ENCODE measurements around the gene AKAP6.
"Not testable (repeated sequence)": the region's sequence is repeated elsewhere in the genome, so short reads cannot be mapped to it uniquely, and the experiment has no call there.

AKAP6 gene

GRCh38 chr14:32332415-32333316, 3.6 kb downstream of the AKAP6 start:
- DNase-seq, result peak; percentile 58

- DNase-seq, result no peak
Measured at GRCh38 chr14:32336702-32337101, 7.6 kb downstream of the AKAP6 start.

- DNase-seq, result no peak
Measured at GRCh38 chr14:32337759-32338158, 8.7 kb downstream of the AKAP6 start.

- no peak for DNase-seq
Measured at GRCh38 chr14:32339188-32339587, 10.1 kb downstream of the AKAP6 start.

GRCh38 chr14:32341947-32342846, 13.1 kb downstream of the AKAP6 start:
- no peak for DNase-seq

- no peak for DNase-seq
Measured at GRCh38 chr14:32342847-32343194, 13.7 kb downstream of the AKAP6 start.

GRCh38 chr14:32343926-32344430, 14.9 kb downstream of the AKAP6 start:
- no peak for DNase-seq

GRCh38 chr14:32345311-32345791, 16.3 kb downstream of the AKAP6 start:
- DNase-seq, result no peak

GRCh38 chr14:32349322-32349721, 20.2 kb downstream of the AKAP6 start:
- no peak for DNase-seq

- no peak for DNase-seq
Measured at GRCh38 chr14:32350020-32350419, 20.9 kb downstream of the AKAP6 start.

- no peak for DNase-seq
Measured at GRCh38 chr14:32352631-32353030, 23.5 kb downstream of the AKAP6 start.

GRCh38 chr14:32354716-32355115, 25.6 kb downstream of the AKAP6 start:
- DNase-seq, result no peak

- no peak for DNase-seq
Measured at GRCh38 chr14:32358781-32359180, 29.7 kb downstream of the AKAP6 start.

- DNase-seq, result no peak
Measured at GRCh38 chr14:32361674-32362073, 32.6 kb downstream of the AKAP6 start.

GRCh38 chr14:32363761-32364160, 34.7 kb downstream of the AKAP6 start:
- no peak for DNase-seq

- no peak for DNase-seq
Measured at GRCh38 chr14:32364941-32365340, 35.8 kb downstream of the AKAP6 start.

- DNase-seq, result peak; percentile 4
Measured at GRCh38 chr14:32366256-32366879, 37.3 kb downstream of the AKAP6 start.

- DNase-seq, result no peak
Measured at GRCh38 chr14:32366986-32367385, 37.9 kb downstream of the AKAP6 start.

GRCh38 chr14:32367516-32367915, 38.4 kb downstream of the AKAP6 start:
- DNase-seq, result no peak

GRCh38 chr14:32368107-32368506, 39.0 kb downstream of the AKAP6 start:
- DNase-seq, result no peak

GRCh38 chr14:32370714-32371113, 41.6 kb downstream of the AKAP6 start:
- no peak for DNase-seq

GRCh38 chr14:32372154-32372553, 43.1 kb downstream of the AKAP6 start:
- DNase-seq, result no peak

GRCh38 chr14:32373174-32373573, 44.1 kb downstream of the AKAP6 start:
- not testable (repeated sequence) for DNase-seq
